ENCODE results near the gene ZC3H6.

The ZC3H6 gene, protein sequence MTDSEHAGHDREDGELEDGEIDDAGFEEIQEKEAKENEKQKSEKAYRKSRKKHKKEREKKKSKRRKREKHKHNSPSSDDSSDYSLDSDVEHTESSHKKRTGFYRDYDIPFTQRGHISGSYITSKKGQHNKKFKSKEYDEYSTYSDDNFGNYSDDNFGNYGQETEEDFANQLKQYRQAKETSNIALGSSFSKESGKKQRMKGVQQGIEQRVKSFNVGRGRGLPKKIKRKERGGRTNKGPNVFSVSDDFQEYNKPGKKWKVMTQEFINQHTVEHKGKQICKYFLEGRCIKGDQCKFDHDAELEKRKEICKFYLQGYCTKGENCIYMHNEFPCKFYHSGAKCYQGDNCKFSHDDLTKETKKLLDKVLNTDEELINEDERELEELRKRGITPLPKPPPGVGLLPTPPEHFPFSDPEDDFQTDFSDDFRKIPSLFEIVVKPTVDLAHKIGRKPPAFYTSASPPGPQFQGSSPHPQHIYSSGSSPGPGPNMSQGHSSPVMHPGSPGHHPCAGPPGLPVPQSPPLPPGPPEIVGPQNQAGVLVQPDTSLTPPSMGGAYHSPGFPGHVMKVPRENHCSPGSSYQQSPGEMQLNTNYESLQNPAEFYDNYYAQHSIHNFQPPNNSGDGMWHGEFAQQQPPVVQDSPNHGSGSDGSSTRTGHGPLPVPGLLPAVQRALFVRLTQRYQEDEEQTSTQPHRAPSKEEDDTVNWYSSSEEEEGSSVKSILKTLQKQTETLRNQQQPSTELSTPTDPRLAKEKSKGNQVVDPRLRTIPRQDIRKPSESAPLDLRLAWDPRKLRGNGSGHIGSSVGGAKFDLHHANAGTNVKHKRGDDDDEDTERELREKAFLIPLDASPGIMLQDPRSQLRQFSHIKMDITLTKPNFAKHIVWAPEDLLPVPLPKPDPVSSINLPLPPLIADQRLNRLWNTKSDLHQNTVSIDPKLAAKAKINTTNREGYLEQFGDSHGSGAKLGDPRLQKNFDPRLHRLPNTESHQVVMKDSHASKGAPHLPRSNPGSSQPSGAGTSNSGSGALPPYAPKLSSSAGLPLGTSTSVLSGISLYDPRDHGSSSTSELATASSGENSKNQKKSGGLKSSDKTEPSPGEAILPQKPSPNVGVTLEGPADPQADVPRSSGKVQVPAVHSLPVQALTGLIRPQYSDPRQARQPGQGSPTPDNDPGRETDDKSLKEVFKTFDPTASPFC

GRCh38 chr2:112275311-112275886 is at the start of gene ZC3H6:
ZC3H6 (plus strand) TSS chr2:112275597; CDS start chr2:112275995, 398 bp downstream.
- in situ Hi-C loops (cut with MboI; ENCODE audit: low pct_unique_long_range_greater_than_20kb, low sequenced_read_pairs), result no loop called here
- peak; percentile 98 for DNase-seq

DNA sequence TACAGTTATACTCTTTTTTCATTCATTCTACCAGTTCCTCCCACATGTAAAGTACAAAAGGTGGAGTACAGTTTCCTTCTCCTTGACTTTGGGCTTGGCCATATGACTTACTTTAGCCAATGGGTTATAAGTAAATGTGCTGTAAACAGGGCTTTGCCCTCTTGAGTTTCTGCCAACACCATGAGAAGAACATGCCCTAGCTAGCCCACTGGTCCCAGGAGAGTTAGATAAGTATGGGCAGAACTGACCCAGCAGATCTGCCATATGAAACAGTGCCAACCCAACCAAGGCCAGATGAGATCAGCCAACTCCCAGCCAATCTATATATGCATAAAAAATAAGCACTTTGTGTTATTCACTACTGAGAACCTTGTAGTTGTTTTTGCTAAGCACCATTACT is 46.0 kb upstream of the ZC3H6 start:
- peak; percentile 5 for DNase-seq
- in situ Hi-C loops (cut with MboI; ENCODE audit: low pct_unique_long_range_greater_than_20kb, low sequenced_read_pairs), result no loop called here

DNA sequence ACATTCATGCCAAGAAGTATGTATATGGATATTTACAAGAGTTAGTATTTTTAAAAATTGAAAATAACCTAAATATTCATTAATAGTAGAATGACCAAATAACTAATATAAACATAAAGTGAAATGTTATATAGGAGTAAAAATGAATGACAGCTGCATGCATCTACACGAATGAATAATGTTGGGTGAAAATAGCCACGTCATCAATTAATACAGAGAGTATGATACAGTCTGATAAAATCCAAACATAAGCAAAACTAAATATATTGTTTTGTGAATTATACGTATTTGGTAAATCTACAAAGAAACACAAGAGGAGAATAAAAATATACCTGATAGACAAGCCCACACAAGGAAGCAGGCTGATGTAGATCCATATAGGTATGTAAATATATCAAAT is 45.0 kb upstream of the ZC3H6 start:
- in situ Hi-C loops (cut with MboI; ENCODE audit: low pct_unique_long_range_greater_than_20kb, low sequenced_read_pairs), result no loop called here
- DNase-seq, result no peak

DNA sequence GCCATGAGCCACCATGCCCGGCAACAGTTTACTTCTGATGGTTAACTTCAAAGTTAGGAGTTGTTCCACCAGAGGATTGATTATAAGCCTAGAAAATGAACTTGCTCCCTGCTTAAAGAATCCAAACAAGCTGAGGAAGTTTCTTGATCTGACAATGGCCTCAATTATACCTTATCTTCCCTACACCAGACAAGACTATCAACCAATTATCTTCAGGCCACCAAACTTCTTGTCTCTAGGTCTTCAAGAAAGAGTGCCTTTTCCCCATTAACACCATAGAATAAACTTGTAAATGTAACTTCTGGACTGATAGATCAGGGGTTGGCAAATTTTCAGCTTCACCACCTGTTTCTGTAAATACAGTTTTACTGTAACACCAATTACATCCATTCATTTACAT is 35.5 kb upstream of the ZC3H6 start:
- in situ Hi-C loops (cut with MboI; ENCODE audit: low pct_unique_long_range_greater_than_20kb, low sequenced_read_pairs), result no loop called here
- DNase-seq, result no peak

GRCh38 chr2:112242384-112242783 is 33.0 kb upstream of the ZC3H6 start:
- DNase-seq, result no peak
- in situ Hi-C loops (cut with MboI; ENCODE audit: low pct_unique_long_range_greater_than_20kb, low sequenced_read_pairs), result no loop called here

DNA sequence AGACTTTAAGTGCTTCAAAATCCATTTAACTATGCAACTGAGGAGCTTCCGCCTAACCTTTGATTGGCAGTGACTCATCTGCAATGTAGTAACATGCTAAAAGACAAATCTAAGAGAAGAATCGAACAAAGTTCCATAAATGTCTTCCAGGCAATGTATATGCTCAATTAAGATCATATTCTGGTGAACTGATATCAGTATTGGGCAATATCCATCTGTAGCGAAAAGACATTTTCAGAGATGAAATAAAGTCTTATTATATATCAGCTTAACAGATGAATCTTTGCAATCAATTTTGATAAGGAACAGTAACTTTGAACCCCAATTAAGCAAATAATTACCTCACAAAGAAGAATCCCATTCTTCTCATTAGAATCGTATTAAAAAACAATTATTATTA is 32.2 kb upstream of the ZC3H6 start:
- DNase-seq, result no peak
- in situ Hi-C loops (cut with MboI; ENCODE audit: low pct_unique_long_range_greater_than_20kb, low sequenced_read_pairs), result no loop called here

DNA sequence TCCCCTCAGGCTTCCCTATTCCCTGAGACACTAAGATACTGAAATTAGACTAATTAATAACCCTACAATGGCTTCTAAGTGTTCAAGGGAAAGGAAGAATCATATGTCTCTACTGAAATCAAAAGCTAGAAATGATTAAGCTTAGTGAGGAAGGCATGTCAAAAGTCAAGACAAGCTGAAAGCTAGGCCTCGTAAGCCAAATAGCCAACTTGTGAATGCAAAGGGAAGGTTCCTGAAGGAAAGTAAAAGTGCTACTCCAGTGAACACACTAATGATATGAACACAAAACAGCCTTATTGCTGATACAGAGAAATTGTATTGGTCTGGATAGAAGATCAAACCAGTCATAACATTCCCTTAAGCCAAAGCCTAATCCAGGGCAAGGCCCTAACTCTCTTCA is 30.5 kb upstream of the ZC3H6 start:
- in situ Hi-C loops (cut with MboI; ENCODE audit: low pct_unique_long_range_greater_than_20kb, low sequenced_read_pairs), result no loop called here
- no peak for DNase-seq

- in situ Hi-C loops (cut with MboI; ENCODE audit: low pct_unique_long_range_greater_than_20kb, low sequenced_read_pairs), result no loop called here
- no peak for DNase-seq
These were observed 24.1 kb upstream of the ZC3H6 start for GRCh38 chr2:112251271-112251670.

DNA sequence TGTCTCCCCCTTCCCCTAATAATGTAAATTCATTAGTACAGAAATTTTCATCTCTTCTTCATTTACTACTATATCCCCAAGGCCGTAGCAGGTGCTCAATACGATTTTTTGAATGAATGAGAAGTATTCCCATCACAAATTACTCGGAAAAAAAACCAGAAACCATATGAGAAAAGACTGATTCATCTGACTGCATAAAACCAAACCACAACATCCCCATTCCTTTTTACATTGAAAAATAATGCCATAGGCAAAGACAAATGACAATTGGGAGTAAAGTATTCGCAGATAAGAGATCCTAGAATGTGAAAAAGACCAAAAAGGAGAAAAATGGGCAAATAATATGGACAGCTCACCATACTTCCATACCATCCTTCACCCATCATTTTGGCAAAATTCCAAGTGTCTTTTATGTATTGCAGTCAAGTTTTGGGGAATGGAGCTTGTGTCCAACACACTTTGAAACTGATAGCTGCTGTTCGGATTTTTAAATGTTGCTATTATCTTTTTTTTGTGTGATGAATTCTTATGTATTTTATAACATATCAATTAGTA is 22.1 kb upstream of the ZC3H6 start:
- in situ Hi-C loops (cut with MboI; ENCODE audit: low pct_unique_long_range_greater_than_20kb, low sequenced_read_pairs), result no loop called here
- DNase-seq, result peak; percentile 54

DNA sequence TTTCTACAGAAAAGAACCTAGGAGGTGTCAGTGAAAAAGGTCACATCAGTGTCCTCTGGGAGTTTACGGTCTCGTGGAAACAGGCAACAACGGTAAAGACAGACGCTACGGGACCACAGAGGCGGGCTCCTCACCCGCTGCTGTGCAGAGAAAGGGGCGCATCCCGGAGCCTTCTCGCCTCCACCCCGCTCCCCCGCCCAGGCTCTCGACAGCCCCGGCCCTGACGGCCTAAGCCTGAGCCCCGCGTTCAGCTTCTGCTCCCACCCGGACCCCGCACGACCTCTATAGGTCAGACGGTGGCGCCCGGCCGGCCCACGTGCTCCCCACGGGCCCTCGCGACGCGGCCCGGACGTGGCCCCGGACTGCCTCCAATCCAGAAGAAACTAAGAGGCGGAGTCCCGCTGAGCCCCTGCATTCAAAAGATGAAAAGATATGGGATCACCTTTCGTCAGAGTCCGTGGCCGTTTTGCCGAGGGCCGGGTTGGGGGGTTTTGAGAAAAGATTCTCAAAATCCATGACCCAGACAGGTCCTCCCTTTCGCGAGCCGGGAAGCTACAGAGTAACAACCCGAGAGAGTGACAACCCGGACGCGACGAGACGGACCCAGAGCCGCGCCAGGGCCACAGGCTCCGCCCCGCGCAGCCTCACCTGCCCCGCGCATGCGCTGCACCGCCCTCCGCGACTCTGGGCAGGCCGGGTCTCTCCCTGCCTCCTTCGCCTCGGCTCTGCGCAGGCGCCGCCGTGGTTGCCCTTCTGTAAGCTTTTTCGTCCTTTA is 20.7 kb upstream of the ZC3H6 start, which contains the start of gene ZC3H8:
ZC3H8 (minus strand) TSS at position 577 of the 775 bp plus-strand sequence; CDS start at position 516, 61 bp downstream.
- in situ Hi-C loops (cut with MboI; ENCODE audit: low pct_unique_long_range_greater_than_20kb, low sequenced_read_pairs), result no loop called here
- peak; percentile 93 for DNase-seq

- in situ Hi-C loops (cut with MboI; ENCODE audit: low pct_unique_long_range_greater_than_20kb, low sequenced_read_pairs), result no loop called here
- DNase-seq, result peak; percentile 72
These were observed 19.5 kb upstream of the ZC3H6 start for GRCh38 chr2:112255875-112256274.

GRCh38 chr2:112256654-112257053 is 18.7 kb upstream of the ZC3H6 start:
- DNase-seq, result peak; percentile 28
- in situ Hi-C loops (cut with MboI; ENCODE audit: low pct_unique_long_range_greater_than_20kb, low sequenced_read_pairs), result no loop called here

DNA sequence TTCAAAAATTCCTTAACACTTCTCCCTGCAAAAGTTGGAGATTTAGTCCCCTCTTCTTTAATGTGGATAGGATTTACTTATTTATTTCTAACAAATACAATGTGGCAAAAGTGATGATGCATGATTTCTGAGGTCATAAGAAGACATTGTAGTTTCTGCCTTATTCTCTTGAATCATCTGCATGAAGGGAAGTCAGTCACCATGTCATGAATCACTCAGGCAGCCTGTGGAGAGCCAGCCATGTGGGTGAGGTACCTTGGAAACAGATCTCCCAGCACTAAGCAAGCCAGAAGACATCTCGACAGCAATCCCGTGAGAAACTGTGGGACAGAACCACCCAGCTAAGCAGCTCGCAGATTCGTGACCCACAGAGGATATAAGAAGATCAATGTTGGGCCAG is 17.8 kb upstream of the ZC3H6 start:
- no peak for DNase-seq
- in situ Hi-C loops (cut with MboI; ENCODE audit: low pct_unique_long_range_greater_than_20kb, low sequenced_read_pairs), result no loop called here

DNA sequence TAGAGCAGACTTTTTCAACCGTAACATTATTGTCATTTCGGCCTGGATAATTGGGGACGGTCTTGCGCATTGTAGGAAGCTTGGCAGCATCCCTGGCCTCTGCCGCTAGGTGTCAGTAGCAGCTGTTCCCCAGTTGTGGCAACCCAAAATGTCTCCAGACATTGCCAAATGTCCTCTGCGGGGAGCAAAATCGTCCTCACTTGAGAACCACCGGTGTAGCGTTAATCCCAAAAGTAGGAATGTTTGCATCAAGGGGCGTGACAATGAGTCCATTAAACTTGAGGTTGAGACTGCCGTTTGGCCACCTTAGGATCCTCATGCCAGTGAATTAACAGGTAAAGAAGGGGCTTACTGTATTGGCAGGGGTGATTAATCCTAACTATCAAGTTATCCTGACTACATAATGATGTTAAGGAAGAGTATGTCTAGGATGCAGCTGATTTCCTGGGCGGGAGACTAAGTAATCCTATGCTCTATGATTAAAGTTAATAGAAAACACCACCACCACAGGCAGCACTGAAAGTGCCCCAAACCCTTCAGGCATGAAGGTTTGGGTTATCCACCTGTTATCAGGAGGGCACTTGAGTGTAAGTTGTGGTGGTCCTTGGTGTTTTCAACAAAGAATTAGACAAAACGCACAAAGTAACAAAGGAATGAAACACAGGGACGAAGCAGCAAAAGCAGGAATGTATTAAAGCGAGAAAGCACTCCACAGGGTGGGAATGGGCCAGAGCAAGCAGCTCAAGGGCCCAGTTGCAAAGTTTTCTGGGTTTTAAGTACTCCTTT is 15.7 kb upstream of the ZC3H6 start:
- peak; percentile 88 for DNase-seq
- in situ Hi-C loops (cut with MboI; ENCODE audit: low pct_unique_long_range_greater_than_20kb, low sequenced_read_pairs), result no loop called here

DNA sequence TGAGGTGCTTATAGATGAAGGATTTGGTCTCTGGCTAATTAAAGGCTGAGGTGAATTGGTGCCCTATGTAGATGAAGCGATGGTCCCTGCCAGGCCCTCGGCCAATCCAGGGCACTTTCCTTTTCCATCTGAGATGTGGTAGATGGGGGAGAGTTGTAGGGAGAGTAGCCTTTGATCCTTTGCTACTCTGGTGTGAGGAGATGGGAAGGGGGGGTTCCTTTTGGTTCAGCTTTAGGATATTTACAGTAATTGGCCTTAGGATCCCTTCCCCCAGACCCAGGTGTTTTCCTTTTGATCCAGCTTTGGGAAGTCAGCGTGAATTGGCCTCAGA is 15.1 kb upstream of the ZC3H6 start:
- no peak for DNase-seq
- in situ Hi-C loops (cut with MboI; ENCODE audit: low pct_unique_long_range_greater_than_20kb, low sequenced_read_pairs), result no loop called here

- DNase-seq, result no peak
- in situ Hi-C loops (cut with MboI; ENCODE audit: low pct_unique_long_range_greater_than_20kb, low sequenced_read_pairs), result no loop called here
These were observed 12.5 kb upstream of the ZC3H6 start for GRCh38 chr2:112262876-112263275.

DNA sequence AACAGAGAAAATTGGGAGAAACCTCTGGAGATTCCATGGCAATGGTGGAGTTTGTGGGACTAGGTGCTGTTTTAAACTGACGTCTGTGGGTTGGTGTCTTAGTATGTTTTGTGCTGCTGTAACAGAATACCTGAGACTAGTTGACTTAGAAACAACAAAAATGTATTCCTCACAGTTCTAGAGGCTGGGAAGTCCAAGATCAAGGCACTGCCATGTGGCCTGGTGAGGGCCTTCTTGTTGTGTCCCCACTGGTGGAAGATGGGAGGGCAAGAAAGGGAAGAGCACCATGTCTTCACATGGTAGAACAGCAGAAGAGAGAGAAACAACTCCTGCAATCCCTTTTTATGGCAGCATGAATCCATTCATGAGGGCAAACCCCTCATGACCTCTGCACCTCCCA is 6.8 kb upstream of the ZC3H6 start:
- no peak for DNase-seq
- in situ Hi-C loops (cut with MboI; ENCODE audit: low pct_unique_long_range_greater_than_20kb, low sequenced_read_pairs), result no loop called here

DNA sequence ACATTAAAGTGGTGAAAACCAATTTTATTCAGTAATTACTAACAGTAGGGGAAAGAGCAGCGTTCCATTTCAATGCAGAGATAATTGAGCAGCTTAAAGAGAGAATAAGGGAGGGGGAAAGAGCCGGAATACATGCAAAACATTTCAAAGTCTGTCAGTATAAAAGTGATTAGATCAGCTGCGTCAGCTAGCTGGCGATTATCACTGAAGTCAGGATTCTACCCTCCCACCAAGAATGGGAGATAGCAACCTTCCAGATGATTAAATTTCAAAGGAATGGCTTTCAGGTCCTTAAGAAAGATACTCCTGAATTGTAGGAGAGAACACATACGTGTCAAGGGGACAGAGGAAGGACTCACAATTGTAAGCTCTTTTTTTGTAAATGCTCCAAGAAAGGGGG is 2.7 kb upstream of the ZC3H6 start:
- in situ Hi-C loops (cut with MboI; ENCODE audit: low pct_unique_long_range_greater_than_20kb, low sequenced_read_pairs), result no loop called here

More for the DNA sequence above, 2.7 kb upstream of the ZC3H6 start:
- DNase-seq, result no peak
